Jurkat, Clone E6-1 (cell line): ENCODE results near the gene KCTD5.
"Not testable (repeated sequence)": the region's sequence is repeated elsewhere in the genome, so short reads cannot be mapped to it uniquely, and the experiment has no call there.

ENCODE experiments used
- DNase-seq: peaks from one replicate; pipeline ENCODE4 v3.0.0-alpha.2; 2011; ENCODE audit warnings: low read depth, low spot score
- H3K4me3 ChIP-seq: 2 replicates; pipeline ENCODE4 v1.5.1; 2011; ENCODE audit warnings: mild to moderate bottlenecking, low read length, control low read depth, moderate library complexity

KCTD5 gene

DNA sequence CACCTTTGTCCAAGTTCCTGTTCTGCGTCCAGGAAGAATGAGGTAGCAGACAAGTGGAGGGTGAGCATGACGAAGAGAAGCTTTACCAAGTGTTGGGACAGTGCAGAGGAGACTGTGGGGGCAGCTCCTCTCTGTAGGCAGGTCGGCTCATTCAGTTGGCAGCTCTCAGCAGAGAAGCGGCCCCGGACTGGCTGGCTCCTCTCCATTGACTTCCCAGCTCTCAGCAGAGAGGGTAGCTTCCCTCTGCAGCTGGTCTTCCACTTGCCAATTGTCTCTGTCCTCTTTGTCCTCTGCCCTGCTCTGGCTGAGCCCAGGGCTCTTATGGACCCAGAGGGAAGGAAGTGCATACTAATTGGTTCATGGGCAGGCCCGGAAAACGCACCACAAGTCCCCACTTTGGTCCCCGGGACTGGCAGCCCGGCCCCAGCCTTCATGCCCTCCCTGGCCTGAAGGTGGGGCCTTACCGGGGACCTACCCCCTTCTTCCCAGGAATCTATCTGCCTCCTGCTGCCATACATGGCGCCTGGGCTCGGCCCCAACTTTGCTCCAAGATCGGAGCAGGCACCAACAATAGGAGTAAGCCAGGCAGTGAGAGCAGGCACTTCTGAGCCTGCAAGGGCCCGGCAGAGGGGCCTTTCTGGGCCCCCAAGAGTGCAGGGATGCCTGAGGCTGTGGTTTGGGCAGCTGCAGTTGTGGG lies 10.1 kb downstream of the KCTD5 start:
- no peak overlapping the region for H3K4me3 ChIP-seq
- no peak for DNase-seq

DNA sequence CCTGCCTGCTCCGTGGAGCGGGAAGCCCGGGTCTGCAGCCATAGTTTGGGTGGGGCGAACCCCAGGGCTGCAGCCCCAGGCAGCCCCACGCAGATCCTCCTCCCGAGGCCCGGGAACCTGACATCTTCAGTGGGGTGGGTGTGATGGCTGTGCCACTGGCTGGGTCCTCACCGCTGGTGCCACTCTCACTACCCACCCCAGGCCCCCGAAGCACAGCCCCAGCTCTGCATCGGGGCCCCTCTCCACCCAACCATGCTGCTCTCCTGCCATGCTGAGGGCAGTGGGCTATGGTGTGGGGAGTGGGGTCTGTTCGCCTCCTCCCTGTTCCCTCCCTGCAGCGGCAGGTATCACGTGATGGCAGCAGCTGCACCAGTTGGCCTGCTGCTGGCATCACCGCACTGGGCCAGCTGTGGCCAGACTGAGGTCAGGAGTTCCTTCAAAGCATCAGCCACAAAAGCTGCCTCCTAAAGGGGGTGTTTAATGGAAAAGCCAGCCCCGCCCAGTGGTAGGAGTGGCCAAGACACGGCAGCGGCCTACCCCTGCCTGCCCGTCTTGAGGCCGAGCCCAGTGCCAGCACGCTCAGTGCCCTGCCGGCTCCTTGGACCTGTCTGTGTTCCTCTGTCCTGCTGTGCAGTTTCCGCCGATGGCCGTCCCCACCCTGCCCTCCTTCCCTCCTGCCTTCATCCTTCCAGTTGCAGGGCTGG lies 10.8 kb downstream of the KCTD5 start:
- H3K4me3 ChIP-seq: no peak overlapping the region
- no peak for DNase-seq

DNA sequence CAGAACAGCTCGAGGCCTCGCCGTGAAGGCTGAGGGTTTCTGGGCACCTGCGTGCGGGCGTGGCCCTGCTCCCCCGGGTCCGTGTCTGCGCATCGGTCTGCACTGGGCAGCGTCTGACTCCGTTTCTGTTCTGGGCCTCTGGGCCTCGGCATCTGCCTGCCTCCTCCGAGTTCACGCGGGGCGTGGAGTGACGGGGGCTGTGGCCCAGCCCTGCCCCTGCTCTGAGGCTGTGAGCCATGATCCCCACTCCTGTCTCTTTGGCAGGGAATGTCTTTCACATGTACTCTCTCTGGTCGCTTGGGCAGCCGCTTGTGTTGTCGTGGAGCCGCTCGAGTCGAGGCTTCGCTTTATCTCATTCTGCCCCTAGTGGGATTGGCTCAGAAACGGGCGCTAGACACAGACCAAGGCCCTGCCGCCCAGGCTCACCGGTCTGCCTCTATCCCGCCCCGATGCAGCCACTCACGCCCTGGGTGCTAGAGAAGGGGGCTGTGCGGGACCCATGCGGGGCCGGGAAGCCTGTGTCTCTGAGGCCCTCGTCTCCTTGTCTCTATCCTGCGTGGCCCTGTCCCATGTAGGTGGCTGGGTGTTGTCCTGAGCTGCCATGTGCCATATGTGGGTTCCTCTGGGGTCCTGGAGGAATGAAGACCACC lies 14.4 kb downstream of the KCTD5 start:
- H3K4me3 ChIP-seq, DNase-seq: not testable (repeated sequence)

DNA sequence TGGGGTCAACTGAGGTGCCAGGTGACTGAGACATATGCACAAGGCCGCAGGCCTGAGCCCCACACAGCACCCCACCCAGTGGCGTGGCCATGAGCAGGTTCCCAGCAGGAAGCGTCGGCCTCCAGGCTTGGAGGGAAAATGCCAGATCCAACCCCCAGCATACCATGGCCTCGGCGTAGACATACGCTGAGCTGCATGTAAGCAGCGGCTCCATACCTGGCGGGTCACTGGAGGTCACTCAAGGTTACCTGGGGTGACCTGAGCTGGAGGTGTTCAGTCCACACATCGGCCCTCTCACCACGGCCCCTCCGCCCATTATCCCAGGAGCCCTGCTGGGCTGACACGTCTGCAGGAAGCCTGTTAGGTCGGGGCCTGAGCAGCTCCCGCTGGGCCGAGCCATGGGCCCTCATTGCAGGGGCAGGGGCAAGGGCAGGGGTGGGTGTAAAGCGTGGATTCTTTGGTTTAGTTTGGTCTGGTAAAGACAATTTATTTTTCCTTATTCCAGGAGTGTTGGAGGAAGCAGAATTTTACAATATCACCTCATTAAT lies 15.2 kb downstream of the KCTD5 start:
- no peak for DNase-seq
- no peak overlapping the region for H3K4me3 ChIP-seq

DNA sequence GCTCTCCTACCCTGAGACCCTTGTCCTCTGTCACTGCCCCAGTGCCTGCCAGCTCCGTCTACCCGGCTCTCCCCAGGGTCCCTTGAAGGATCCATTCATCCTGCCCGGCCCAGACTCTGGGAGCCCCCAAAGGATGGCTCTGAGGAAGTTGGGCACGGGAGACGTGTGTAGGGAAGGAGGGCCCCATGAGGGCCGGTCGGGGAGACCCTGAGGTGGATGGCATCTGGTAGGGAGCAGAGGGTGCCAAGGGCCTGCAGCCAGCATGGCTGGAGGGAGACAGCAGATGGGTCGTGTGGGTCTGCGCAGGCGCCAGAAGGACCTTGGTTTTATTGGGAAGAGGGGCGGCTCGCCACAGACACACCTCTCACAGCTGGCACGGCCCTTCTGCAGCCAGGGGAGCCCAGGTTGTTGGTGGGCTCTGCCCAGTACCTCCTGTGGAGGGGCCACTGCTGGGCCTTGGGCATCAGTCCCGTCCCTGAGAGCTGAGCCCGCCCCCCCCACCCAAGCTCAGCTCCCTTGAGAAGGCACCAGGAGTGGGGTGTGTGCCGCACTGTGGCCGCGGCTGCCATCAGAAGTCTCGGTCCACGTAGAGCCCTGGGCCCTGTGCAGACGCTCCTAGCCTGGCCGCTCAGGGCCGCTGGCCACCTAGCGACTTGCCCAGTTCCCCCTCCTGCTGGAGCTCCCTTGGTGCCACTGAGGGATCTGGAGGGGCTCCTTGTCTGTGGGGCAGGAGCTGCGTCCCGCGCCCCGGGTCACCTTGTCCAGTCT lies 16.0 kb downstream of the KCTD5 start:
- DNase-seq: no peak
- no peak overlapping the region for H3K4me3 ChIP-seq

DNA sequence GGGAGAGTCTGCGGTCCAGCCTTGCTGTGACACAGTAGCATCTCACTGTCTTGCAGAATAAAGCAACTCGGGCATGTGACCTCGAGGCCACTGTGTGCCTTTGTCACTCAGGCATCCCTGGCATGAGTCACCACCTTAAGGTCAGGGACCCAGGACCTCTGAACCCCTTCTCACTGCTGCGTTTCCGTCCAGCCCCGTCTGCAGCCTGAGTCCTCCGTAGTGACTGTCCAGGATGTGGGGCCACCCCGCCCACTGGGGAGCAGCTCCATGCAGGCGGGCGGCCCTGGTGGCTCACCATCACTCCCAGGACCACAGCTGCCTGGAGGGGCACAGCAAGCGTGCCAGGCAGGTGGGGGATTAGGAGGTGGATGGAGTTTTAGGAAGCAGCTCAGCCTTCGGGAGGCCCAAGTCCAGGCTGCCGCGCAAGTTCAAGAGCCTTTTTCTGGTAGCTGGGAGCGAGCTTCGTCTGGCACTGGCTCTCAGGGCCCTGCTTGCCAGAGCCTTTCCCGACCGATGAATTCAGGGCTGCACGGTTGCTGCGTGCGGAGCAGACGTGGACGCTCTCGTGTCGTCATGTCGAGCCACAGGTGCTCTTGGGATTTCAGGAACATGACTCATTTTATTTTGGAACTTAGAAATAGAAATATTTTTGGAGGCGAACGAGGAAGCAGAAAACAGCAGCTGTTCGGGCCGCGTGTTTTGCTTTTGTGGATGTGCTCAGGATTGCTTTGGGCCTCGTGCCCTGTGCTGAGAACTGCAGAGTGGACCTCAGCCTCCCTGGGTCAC lies 16.8 kb downstream of the KCTD5 start:
- no peak overlapping the region for H3K4me3 ChIP-seq
- DNase-seq: no peak

DNA sequence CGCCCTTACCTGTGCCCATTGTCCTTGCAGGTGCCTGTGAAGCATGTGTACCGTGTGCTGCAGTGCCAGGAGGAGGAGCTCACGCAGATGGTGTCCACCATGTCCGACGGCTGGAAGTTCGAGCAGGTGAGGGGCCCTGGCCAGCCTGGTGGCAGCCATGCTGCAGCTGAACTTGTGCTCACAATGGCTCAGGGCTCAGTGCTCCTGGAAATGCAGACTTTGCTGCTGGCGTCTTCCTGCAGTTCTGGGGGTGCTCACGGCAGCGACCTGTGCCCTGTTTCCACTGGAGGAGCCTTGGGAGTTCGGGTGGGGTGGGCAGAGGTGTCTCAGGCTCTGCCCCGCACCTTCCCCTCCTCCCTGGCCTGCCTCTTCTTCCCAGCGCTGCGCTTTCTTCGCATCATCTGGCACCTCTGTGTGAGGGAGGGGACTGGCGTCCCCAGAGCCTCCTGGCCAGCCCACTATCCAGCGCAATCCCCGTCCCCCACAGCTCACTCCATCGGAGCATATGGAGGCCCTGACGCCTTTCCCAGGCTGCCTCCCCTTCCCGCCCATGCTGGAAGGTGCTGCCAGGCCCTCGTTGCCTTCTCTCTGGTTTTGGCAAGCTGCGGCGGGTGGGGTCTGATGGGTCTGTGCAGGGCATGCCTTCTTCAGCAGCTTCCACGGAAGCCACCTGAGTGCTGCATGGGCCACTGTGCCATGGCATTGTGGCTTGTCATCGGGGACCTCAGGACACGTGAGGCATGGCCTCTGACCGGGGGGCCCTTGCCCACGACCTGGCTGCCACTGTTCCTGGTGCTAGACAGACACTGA lies 17.7 kb downstream of the KCTD5 start:
- DNase-seq: no peak
- no peak overlapping the region for H3K4me3 ChIP-seq

DNA sequence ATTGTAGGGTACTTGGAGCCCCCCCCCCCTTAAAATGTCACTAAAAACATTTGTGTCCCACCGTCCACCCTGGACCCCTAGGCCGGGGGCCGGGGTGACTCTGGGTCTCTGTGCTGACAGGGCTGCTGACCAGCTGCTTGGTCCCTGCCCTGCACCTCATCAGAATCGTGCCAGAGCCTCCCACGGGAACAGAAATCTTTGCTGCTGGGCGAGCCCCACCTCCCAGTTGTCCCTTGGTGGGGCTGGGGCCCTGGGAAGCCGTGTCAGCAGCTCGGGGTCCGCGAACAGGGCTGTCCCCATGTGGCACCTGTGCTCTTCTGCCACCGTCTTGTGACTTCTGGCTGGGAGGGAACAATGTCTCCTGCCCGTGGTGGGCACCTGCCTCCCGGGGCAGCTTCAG lies 18.5 kb downstream of the KCTD5 start:
- no peak for DNase-seq
- no peak overlapping the region for H3K4me3 ChIP-seq

DNA sequence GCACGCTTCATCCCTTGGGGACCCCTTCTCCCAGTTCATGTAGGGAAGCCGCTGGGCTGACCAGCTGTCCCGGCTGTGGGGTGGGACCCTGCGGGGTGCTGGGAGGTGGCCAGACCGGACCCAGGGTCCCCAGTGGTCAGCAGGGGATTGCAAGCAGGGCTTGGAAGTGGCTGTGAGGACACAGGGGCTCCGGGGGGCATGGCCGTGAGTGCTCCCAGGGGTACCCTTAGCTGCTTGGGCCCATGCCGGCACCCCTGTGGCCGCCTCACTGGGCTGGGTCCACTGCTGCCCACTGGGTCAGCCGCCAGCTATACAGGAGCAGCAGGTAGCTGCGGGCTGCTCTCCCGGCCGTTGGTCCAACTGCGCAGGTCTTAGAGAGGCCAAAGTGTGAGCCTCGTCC lies 18.9 kb downstream of the KCTD5 start:
- no peak for DNase-seq
- H3K4me3 ChIP-seq: no peak overlapping the region

DNA sequence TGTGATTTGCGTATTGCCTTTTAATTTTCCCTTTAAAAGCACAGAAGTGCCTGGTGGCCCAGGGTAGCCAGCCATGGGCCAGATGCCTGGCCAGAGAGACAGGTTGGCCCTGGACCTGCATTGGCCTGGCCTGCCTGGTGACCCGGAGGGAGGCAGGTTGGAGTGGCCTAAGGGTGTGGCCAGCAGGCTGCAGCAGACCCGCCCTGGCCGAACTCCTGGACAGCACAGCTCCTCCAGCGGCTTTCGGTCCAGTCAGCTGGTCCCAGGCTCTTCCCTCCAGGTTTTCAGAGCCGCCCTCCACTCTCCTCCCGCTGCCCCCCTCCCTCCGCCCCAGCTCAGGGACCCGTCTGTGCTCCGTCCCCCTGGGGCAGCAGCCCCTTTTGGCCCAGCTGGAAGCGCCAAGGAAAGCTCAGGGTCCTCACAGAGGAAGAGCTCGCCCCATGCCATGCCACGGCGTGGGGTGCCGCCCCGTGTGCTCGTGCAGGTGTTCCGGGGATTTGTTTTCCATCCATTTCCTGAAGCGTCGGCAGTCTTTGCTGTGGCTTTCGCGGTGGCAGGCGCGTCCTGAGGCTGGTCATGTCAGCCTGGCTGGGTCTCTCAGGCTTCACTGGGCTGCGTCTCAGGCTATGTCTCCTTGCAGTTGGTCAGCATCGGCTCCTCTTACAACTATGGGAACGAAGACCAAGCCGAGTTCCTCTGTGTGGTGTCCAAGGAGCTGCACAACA lies 19.6 kb downstream of the KCTD5 start:
- DNase-seq: no peak
- H3K4me3 ChIP-seq: no peak overlapping the region

DNA sequence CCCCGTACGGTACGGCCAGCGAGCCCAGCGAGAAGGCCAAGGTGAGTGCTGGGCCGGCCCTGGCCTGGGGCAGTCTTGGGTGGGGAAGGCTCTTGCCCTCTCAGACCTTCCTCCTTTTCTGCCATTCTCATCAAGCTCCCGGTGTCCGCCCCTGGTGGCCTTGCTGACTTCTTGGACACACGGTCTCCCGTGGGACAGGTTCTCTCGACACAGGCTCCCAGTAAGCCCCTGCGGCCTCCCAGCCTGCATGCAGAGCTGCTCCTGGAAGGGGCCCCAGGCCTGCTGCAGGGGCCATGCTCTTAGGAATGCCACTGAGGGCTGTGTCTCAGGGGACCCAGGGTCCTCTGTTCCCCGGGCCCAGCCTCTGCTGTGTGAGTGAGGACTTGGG lies 20.1 kb downstream of the KCTD5 start:
- H3K4me3 ChIP-seq: no peak overlapping the region
- no peak for DNase-seq

DNA sequence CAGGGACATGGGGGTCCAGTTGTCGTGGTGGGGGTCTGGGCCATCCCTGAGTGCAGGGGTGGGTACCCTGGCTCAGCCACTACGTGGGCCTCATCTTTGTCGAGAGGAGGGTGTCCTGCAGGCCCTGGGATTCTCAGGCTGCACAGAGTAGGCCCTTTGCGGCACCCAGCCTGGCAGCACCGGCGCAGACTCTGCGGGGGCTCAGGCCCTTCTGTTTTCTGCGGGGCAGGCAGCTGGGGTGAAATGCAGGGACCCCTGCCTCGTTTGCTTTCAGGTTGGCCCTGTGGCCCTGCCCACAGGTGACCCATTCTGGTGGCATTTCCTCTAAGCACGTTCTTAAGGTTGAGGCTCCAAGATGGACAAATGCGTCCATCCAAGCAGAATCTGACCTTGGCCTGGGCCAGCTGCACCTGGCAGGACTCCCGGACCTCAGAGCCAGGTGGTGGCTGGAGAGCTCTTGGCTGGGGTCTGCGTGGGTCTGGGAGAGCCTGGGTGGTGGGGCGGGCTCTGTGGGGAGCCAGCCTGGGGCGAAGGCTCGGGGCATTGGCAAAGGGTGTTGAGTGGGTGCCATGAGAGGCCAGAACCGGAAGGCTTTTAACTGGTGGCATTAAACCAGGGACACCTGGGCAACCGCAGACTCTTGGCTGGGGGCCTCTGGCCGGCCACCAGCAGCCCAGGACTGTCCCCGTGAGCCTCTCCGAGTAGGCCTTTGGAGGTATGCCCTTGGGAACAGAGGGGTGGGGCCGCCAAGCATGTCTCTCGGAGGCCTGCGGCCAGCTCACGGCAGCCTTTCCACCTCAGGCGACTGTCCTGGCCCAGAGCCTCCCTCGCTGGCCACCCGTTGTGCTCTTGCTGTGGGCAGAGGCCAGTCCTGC lies 20.8 kb downstream of the KCTD5 start:
- no peak overlapping the region for H3K4me3 ChIP-seq
- no peak for DNase-seq

DNA sequence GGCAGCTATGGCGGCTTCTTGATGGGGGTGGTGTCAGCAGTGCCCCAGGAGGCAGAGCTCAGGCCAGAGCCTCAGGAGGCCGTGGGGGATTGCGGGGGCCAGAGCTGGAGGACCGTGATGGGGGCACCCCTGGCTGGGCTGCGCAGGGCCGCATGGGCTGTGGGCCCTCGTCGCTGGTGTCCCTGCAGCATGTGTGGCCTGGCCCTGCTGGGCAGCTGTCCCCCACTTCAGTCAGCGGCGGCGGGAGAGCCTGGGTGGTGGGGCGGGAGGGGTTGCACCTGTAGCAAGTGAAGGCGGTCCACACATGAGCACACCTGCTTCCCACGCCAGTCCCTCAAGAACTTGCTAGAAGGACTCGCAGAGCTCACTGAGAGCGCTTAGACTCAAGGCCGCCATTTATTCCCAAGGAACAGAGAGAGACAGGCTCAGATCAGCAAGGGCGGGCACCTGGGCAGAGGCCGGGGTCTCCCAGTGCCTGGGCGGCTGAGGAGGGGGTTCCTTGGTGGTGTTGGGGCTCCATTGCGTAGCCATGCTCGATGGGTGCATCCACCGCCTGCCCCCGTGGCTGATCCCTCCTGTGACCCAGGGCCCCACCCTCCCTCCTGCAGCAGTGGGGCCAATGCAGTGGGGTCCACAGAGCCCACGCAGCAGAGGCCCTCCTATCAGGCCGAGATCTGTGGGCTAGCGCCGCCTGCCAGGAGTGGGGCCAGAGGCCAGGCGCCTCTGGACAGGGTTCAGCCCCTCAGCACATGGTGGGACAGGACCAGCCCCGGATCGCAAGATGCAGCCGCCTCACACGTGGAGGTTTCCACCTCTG lies 22.1 kb downstream of the KCTD5 start:
- DNase-seq: no peak
- no peak overlapping the region for H3K4me3 ChIP-seq

DNA sequence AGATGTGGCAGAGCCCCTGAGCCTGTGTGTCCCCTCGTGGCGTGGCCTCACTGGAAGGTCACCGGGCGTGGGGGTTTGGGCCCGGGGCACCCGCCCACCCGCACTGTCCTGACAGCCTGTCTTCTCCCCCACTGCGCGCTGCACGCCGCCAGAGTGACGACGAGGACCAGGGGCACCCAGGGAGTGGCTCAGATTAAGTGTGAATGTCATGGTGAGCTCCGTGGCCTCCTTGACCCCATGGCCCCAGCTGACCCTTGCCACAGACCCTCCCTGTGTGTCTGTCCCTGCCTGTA lies 22.6 kb downstream of the KCTD5 start:
- no peak overlapping the region for H3K4me3 ChIP-seq
- DNase-seq: no peak

DNA sequence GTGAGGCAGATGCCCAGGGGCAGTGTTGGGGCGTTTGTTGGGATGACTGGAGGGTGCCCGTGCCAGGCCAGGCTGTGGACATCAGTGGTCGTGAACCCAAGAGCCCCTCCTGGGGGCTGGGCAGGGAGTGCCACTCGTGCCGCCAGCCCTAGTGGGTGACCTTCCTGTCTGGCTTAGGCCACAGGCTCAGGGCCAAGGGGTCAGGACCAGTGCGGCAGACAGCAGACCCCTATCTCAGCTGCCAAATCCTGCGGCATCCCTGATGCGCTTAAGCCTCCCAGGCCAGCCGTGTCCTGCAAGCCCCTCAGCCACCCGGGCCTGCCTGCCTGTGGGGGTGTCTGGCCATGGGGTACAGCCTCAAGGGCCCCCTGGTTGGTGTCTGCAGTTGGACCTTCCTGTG lies 23.0 kb downstream of the KCTD5 start:
- no peak for DNase-seq

DNA sequence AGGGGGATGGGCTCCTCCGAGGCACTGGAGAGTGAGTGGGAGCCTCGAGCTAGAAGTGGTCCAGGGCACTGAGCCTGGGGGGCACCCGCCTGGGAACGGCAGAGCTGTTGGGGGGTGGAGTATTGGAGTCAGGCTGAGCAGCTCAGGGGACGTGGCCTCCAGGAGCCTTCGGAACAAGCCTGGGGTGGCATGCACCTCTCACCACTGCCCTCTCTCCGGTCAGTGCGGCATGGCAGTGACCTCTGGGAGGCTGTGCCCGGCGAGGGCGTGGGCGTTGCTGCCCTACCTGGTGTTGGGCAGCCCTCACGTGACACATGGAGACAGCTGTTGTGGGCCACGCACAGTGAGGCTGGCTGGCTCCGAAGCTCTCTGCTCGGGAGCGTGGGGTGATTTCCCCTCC lies 23.8 kb downstream of the KCTD5 start:
- no peak for DNase-seq
- H3K4me3 ChIP-seq: no peak overlapping the region

More for the DNA sequence above, 23.0 kb downstream of the KCTD5 start:
- no peak overlapping the region for H3K4me3 ChIP-seq
